ENCODE measurements around the gene ARMH1.
A peak's percentile ranks its signal among the peaks of the same experiment; 100 is the strongest.

Gene ARMH1

DNA sequence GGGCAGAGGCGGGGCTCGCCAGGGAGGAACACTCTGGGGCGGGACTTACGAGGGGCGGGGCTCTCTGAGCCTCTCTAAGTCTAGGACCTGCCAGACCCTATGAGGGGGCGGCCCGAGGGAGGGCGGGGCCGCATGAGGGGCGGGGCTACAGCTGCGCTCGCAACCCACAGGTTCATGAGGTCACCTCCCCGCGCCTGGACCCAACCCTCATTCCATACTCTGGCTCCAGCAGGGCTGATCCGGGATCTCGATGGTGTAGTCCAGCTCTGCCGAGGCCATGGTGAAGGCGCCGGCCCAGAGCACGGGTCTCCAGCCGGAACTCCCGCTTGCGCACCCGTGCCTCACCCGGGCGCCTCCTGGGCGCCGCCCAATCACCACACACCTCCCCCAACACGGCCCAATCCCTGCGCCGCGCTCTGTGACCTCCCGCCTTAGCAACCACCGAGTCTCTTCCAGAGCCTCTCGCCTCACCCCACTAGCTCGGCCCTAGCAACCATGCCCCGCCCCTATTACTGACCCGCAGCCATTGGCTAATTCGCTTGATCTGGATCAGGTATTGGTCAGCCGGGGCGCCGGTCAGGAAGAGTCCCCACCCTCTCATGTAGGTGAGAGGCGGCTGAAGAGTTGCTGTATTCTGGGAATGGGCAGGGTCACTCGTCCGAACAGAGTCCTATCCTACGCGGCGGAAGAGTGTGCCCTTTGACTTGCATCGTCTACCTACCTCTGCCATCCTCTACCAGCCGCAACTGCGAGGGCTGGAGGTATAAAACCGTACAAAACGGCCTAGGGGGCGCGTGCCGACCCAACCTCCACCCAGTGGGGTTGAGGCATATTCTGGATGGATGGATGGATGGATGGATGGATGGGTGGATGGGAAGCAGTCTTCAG, at the start of gene ARMH1, which contains the start of gene TMEM53:
Gene ARMH1 (plus strand): TSS at position 602 of the 888 bp plus-strand sequence. CDS start 14,984 bp downstream, outside the sequence.
Gene TMEM53 (minus strand): TSS at position 369 of the 888 bp plus-strand sequence. CDS start 90 bp downstream, at position 279.
- DNase-seq (ENCODE audit: low read depth), result peak; percentile 92

DNA sequence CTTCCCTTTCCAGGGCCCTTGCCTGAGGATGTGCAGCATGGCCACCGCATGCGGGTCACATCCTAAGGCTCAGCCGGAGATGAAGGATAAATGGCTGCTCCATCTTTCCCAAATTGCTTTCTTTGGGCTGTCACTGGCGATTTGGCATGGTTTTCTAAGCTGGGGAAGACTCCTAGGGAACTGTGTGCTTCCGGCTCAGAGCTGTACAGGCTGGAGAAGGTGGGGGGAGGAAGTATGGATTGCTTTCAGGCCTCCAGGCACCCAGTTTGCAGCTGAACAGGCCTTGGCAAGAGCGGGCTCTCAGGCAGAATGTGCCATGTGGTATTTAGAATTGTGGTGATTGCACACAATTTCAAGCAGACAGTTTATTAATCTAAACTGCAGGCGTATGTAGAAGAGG, 49.2 kb upstream of the ARMH1 start:
- no peak for DNase-seq (ENCODE audit: low read depth)

GRCh38 chr1:44628962-44629756, 45.4 kb upstream of the ARMH1 start:
- no peak for DNase-seq (ENCODE audit: low read depth)

DNA sequence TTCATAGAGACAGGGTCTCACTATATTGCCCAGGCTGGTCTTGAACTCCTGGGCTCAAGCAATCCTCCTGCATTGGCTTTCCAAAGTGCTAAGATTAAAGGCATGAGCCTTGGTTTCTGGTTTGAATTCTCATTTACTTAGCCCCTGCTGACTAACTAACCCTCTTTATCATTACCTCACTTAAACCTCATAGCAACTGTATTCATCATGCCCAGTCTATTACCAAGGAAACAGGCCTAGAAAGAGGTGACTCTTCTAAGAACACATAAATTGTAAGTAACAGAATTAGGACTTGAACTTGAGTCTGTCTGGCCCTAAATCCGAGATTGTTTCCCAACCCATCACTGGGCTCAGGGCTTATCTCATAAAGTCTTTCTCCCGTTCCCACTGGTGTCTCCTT, 44.4 kb upstream of the ARMH1 start:
- DNase-seq (ENCODE audit: low read depth), result no peak

GRCh38 chr1:44631333-44631646, 43.2 kb upstream of the ARMH1 start:
- no peak for DNase-seq (ENCODE audit: low read depth)

DNA sequence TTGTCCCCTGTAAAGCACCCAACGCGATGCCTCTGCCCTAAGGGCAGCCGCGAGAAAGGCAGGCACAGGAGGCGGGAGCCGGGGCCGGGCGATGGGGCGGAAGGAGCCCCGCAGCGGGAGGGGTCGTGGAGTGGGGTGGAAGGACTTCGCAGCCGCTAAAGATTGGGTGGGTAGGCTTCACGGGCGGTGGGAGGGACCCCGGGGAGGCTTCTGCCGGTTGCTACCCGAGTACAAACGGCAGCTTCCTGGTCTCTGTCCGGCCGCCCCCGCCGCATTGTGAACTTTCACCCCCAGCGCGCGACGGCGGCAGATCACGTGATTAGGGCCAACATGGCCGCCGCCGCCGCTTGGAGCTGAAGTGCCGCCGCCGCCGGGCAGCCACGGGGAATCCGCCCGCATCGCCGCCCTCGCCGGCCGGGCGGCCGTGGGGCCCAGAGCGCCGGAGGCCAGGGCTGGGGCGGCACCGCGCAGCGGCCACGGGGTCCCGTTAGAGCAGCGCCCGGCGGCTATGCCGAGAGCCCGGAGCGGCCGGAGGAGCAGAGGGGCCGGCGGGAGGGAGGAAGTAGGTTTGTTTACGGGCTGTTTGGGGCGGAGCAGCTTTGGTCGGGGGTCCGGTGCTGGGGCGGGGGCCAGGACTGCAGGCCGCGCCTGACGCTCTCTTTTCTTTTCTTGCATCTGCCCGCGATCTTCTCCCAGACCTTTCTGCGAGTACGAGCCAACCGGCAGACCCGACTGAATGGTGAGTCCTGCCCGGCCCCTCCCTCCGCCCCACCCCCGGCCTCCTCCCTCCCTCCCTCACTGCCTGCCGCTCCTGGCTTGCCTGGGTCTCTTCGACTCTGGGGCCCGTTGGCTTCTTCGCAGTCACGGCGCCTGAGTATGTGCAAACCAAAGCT, 42.6 kb upstream of the ARMH1 start:
- DNase-seq (ENCODE audit: low read depth), result peak; percentile 82

GRCh38 chr1:44632598-44632997, 41.9 kb upstream of the ARMH1 start:
- no peak for DNase-seq (ENCODE audit: low read depth)

DNA sequence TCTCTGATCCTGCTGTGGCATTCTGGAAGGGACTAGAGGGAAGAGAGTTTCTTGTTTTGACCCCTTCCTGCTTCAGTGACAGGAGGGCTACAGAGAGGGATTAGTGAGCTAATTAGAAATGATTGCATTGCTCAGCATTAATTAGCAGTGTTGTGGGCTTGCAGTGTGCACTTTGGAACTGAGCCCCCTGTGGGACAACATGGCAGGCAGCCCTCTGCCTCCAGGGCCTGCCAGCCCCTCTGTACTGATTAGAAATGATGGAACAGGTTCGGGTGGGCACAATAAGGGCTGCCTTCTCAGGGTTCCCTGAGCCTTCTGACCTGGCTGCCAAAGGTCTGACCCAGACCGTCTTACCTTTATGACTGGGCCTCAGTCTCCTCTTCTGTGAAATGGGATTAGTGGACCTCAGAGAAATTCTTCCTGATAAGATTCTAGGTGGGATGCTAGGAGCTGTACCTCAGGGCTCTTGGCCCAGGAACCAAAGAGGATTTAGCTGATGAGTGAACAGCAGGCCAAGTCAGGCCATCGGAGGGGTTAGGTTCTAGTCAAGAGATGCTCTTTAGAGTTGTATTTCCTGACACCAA, 39.8 kb upstream of the ARMH1 start:
- no peak for DNase-seq (ENCODE audit: low read depth)

DNA sequence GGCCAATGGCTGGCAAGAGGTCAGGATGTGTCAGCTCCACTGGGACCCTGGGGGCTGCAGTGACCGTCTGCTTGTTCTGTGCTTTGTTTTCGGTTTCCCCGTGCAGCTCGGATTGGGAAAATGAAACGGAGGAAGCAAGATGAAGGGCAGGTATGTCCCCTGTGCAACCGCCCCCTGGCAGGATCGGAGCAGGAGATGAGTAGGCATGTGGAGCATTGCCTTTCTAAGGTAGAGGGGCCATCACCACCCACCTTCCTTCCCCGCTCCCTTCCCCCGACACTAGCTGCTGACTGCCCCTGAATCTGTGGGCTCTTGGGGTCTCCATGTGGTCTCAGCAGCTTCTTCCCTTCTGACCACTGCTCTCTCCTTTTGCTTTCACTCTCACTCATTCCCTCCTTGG, 39.1 kb upstream of the ARMH1 start:
- no peak for DNase-seq (ENCODE audit: low read depth)

GRCh38 chr1:44636083-44636687, 38.3 kb upstream of the ARMH1 start:
- DNase-seq (ENCODE audit: low read depth), result no peak

DNA sequence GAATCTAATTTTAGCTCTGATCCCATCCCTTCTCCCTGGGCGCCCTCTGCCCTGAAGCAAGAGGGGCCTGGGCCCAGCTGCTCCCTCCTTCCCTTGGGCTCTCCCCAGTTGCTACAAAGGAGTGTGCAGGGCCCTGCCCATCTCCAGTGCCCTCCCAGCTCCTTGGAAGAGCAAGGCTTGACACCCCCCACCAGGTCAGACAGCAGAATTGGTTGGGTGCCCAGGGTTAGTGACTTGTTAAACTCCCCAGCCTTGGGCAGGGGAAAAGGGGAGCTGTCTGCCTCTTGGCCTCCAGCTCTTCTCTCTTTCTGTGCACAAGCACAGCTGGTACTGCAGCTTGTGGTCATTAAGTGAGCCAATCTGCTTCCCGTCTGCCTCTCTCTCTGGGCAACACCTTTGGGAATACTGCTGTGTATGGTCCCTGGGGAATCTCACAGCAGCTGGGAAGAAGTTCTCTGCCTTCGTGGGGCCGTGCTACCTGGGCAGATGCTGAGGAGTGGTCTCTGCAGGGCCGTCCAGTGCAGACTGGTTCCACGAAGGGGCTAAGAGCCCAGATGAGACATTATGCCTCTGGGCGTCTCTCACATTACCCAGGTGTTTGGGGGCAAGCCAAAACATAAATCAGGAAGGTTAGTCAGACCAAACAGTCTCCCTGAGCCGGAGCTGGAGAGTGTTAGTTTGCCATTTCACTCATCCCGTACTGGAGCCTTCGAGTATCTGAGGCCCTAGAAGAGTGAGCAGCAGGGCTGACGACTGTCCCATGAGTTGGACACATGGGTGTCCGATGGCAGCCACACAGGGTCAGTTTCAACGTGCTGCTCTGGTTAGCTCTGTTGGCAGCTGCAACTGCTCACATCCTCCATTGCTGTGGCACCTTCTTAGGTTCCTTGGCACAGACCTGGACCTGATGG, 37.6 kb upstream of the ARMH1 start:
- DNase-seq (ENCODE audit: low read depth), result no peak

- DNase-seq (ENCODE audit: low read depth), result no peak
Measured at GRCh38 chr1:44637702-44638411, 36.7 kb upstream of the ARMH1 start.

DNA sequence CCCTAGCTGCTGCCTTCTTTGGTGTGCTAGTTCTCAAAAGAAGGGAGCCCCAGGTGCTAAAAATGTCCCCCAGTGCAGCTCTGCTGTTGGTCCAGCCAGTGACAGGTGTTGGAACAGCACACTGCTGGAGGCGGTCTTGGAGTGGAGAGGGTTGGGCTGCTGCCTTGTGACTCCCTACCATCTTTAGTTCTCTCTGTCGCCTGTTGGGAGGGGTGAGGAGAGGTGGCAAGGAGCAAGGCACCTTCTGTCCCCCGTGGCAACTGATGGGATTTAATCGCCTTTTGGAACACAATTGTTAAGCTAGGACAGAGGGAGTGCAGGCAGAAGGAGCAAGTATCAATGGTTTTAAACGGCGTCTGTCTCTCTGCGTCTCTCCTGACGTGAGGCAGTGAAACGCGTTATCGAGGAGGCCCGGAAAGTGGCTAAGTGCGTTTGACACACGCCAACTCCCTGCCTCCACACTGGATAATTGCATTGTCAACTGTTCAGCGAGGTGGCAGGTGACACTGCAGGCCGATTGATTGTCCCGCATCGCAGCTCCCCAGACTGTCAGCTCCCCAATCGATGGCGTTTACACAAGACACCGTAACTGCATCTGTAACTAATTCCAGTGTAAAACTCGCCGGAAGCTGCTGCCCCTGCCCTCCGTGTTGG, 34.2 kb upstream of the ARMH1 start:
- DNase-seq (ENCODE audit: low read depth), result no peak

- DNase-seq (ENCODE audit: low read depth), result no peak
Measured at GRCh38 chr1:44641126-44642102, 33.1 kb upstream of the ARMH1 start.

DNA sequence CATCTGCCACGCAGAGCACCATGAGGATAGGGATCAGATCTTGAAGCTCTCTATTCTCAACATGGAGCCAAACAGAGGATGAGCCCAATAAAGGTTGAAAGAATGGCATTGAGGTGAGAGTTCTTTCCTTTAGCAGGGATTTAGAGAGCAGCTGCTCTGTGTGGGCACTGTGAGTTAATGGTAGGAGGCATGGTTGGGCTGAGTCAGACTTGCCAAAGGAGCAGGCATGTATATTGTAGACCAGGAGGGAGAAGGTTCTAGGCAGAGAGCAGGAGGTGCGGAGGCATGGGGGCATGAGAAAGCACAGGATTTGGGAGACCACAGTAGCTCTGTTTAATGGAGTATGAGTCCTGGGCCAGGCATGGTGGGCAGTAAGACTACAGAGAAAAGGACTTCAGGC, 32.3 kb upstream of the ARMH1 start:
- DNase-seq (ENCODE audit: low read depth), result no peak

GRCh38 chr1:44642925-44643324, 31.6 kb upstream of the ARMH1 start:
- DNase-seq (ENCODE audit: low read depth), result no peak

DNA sequence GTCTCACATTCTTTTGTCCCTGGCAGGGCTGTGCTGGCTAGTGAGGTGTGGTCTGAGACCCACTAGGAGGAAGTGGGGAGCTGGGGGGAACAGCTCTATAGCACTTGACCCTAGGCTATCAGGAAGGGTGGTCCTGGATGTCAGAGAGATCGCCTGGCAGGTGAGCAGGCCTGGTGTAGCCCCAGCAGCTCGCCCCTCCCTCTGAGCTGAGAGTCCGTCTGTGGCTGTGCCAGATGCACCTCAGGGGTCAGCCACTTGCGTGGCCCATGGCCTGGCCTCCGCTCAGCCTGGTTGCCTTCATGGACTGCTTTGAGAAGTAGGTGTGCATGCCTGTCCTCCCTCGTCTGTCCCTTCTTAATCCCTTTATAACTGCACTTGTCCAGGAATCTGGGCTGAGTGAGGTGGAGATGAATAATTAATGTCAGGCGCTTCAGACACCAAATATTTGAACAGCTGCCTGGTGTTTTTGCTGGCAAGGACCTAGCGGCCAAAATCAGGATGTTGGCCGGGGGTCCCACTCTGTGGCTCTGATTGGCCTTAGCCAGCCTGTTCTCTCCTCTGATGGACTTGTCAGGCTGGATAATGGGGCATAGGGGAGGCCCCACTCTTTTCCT, 30.7 kb upstream of the ARMH1 start:
- no peak for DNase-seq (ENCODE audit: low read depth)

Measured in activated T-helper 1 cell treated with Interleukin-2 at 50 U/mL for 16 hours (primary cell).